K562 treated with DMSO at 1 percent for 24 hours (cell line): ENCODE results near the gene PROM2. TPM values are rescaled to one million over a fixed set of nuclear protein-coding genes. Genes with fewer than 3 reads are reported as not detected.

Experiments used
- total RNA-seq: library from RNA; unstranded; fragments of 300-600 nt; gene quantifications from 2 replicates; pipeline ENCODE4 v1.2.3, GENCODE V29; 2022; ENCODE audit warnings: low read depth; ENCODE audit not compliant: insufficient read depth

The PROM2 gene
- total RNA-seq: not detected in 2 replicates

GRCh38 chr2:95274291-95275150 lies at the start of gene PROM2:
Gene PROM2, plus strand, starts transcription at chr2:95274449. Its CDS starts 137 bp downstream, at chr2:95274586.

GRCh38 chr2:95296880-95297487 lies 22.7 kb downstream of the PROM2 start, which contains the start of gene KCNIP3:
Gene KCNIP3, plus strand, starts transcription at chr2:95297347. Its CDS starts 92 bp downstream, at chr2:95297439.

Other genes with a start within 250 kb of the PROM2 start
- not detected in 2 replicates for gene MAL, start 248.7 kb upstream of the PROM2 start, total RNA-seq
- gene MRPS5, start 152.6 kb upstream of the PROM2 start, total RNA-seq: 64.7 and 64.8 TPM in 2 replicates
- 4.6 and 5.8 TPM in 2 replicates for gene ZNF514, start 114.6 kb upstream of the PROM2 start, total RNA-seq
- gene ZNF2, start 108.6 kb upstream of the PROM2 start, total RNA-seq: 1.9 and 2.4 TPM in 2 replicates
- not detected in 2 replicates for gene ZNF892, start 66.9 kb upstream of the PROM2 start, total RNA-seq
- gene KCNIP3, start 22.9 kb downstream of the PROM2 start, total RNA-seq: not detected in 2 replicates
- gene FAHD2A, start 128.3 kb downstream of the PROM2 start, total RNA-seq: 35.0 and 40.0 TPM in 2 replicates
- gene TRIM43B, start 210.3 kb downstream of the PROM2 start, total RNA-seq: not detected in 2 replicates